Stimulated activated naive CD8-positive, alpha-beta T cell treated with anti-CD3 and anti-CD28 coated beads, Interleukin-15, amount 100 ng/mL, for 72 hours (primary cell): Measurements from ENCODE around the gene TLX1.

Experiments
- ATAC-seq: fragments of 150-1000 bp; cut with Tn5 transposase; 2 replicates; pipeline ENCODE4 v1.10.0; 2021; ENCODE audit warnings: mild to moderate bottlenecking, moderate library complexity
- DNase-seq, 2 donors: peaks; one replicate each; pipeline ENCODE4 v3.0.0; 2021 to 2022
- H3K27ac Mint-ChIP-seq, 2 donors: one replicate each; pipeline ENCODE4 v1.8.0; 2022; ENCODE audit warnings: mild to moderate bottlenecking in 2 of 2, mixed read lengths in 2 of 2, moderate library complexity in 2 of 2
- H3K27me3 Mint-ChIP-seq: one replicate; pipeline ENCODE4 v1.8.0; 2022; ENCODE audit warnings: mixed read lengths
- H3K4me1 Mint-ChIP-seq: one replicate; pipeline ENCODE4 v1.8.0; 2022; ENCODE audit warnings: mild to moderate bottlenecking, mixed read lengths
- H3K4me3 Mint-ChIP-seq, 2 donors: one replicate each; pipeline ENCODE4 v1.8.0; 2022; ENCODE audit warnings: mild to moderate bottlenecking in 2 of 2, mixed read lengths in 2 of 2, moderate library complexity in 1 of 2
- H3K9me3 Mint-ChIP-seq, 2 donors: one replicate each; pipeline ENCODE4 v1.8.0; 2022; ENCODE audit warnings: mixed read lengths in 2 of 2

TLX1 gene

DNA sequence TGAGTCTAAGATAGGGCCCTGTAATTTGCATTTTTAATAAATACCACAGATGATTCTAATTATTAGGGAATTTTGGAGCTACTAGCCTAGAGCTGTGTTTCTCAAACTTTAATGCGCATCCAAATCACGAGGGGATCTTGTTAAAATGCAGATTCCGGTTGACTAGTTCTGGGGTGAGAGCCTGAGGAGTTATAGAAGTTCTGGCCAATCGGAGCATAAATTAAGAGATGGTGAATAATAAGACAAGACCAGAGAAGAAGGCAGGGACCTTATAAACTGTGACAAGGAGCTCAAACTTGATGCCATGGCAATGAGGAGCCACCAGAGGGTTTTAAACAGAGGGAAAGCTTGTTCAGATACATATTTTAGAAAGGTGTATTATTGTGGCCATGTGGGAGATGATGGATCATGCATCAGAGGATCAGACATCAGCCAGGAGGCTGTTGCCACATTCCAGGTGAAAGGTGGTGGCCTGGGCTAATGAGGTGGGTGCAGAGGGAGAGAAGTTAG, 29.7 kb upstream of the TLX1 start:
- no peaks in the 10 kb centered on the region for H3K9me3 Mint-ChIP-seq
- peaks cover 69% of the 10 kb centered on the region for H3K27me3 Mint-ChIP-seq
- no peak overlapping the region for H3K4me3 Mint-ChIP-seq
- DNase-seq (no peak), ATAC-seq (no peak)
- no peak overlapping the region for H3K27ac Mint-ChIP-seq
- no peaks in the 10 kb centered on the region for H3K4me1 Mint-ChIP-seq

DNA sequence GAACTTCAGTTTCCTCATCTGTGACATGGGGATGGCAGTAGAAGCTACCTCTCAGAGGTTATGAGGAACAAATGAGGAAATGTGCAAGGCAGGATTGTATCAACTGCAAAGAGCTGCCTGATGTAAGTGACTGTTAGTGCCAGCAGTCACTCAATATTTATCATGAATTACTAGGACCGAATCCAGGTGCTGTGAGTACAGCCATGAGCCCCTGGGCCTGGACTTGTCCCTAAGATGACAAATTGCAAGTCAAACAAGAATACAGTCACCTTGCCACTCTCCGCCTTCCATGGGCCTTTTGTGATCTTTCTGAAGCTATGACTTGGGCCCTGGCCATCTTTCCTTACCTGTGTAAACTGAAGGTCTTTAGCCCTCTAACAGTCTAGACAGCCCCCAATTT, 27.7 kb upstream of the TLX1 start:
- no peak for ATAC-seq
- no peaks in the 10 kb centered on the region for H3K9me3 Mint-ChIP-seq
- peaks cover 71% of the 10 kb centered on the region for H3K27me3 Mint-ChIP-seq
- no peak for DNase-seq
- no peak overlapping the region for H3K4me3 Mint-ChIP-seq
- no peak overlapping the region for H3K27ac Mint-ChIP-seq
- H3K4me1 Mint-ChIP-seq, result no peaks in the 10 kb centered on the region

DNA sequence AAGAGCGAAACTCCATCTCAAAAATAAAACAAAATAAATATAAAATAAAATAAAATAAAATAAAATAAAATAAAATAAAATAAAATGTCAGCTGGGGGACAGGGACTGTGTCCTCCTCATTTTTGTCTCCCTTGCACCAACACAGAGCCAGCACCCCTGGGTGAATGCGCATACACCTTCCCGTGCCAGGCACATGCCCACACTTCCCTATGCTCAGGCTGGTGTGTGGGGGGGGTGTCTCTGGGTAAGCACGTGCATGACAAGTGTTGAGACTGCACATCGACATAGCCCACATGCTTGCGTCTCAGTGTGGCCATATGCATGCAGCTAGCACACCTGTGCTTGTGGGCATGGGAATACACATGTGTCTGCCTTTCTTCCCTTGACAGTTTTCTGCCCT, 24.7 kb upstream of the TLX1 start:
- DNase-seq (no peak), ATAC-seq (no peak)
- H3K9me3 Mint-ChIP-seq, result no peaks in the 10 kb centered on the region
- peaks cover 59% of the 10 kb centered on the region for H3K27me3 Mint-ChIP-seq
- no peak overlapping the region for H3K27ac Mint-ChIP-seq
- H3K4me3 Mint-ChIP-seq, result no peak overlapping the region
- H3K4me1 Mint-ChIP-seq, result no peaks in the 10 kb centered on the region

DNA sequence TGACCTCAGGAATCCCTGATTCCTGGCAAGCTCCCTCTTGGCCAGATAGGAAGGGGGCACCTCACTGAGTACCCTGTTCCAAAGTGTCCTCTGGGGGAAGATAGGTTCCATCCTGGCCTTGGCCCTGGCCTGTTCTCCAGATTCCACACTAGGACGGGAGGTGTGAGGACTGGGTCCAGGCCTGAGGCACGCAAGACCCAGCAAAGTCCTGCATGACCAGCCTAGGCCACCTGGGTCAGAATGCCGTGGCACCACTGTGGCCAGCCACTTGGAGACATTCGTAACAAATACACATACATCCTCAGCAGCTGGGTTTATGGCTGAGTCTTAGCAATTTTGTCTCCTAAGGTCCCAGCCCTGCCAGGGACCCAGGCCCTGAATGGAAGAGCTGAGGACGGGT, 23.3 kb upstream of the TLX1 start:
- no peaks in the 10 kb centered on the region for H3K9me3 Mint-ChIP-seq
- ATAC-seq (no peak), DNase-seq (no peak)
- H3K27me3 Mint-ChIP-seq, result peaks cover 59% of the 10 kb centered on the region
- H3K27ac Mint-ChIP-seq, result peak overlapping the region in 1 of 2 donors; percentile 59
- H3K4me3 Mint-ChIP-seq, result no peak overlapping the region
- H3K4me1 Mint-ChIP-seq, result no peaks in the 10 kb centered on the region

DNA sequence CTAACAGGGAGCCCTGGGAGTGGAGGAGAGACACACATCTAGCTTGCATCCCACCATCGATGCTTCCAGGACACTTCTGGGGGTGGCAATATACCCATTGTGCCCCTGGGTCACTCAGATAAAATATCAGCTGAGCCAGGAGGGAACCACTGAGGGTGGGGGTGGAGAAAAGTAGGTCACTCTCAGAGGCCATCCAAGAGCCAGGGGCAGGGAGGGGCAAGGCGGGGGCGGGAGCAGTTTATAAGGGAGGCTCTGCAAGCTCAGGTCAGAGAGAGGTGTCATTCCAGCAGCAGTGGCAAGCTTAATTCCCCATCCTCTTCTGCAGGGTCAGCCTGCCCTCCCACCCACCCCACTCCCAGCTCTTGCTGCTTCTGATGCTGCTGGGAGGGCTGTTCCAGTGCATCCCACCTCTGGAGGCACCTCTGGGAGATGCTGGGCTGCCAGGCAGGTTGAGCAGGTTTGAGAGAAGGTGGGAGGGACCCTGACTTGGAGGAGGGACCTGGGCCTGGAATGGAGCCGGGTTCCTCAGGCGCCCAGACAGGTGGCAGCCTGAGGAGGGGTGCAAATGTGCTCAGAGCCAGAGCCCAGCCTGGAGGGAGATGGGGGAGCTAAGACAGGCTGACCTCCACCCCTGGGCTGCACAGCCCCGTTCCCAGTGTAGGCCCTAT, 20.1 kb upstream of the TLX1 start:
- ATAC-seq, result no peak
- H3K4me1 Mint-ChIP-seq, result no peaks in the 10 kb centered on the region
- DNase-seq, result no peak
- H3K27ac Mint-ChIP-seq, result peak overlapping the region in 1 of 2 donors; percentile 63
- H3K9me3 Mint-ChIP-seq, result no peaks in the 10 kb centered on the region
- H3K4me3 Mint-ChIP-seq, result no peak overlapping the region
- peaks cover 78% of the 10 kb centered on the region for H3K27me3 Mint-ChIP-seq

DNA sequence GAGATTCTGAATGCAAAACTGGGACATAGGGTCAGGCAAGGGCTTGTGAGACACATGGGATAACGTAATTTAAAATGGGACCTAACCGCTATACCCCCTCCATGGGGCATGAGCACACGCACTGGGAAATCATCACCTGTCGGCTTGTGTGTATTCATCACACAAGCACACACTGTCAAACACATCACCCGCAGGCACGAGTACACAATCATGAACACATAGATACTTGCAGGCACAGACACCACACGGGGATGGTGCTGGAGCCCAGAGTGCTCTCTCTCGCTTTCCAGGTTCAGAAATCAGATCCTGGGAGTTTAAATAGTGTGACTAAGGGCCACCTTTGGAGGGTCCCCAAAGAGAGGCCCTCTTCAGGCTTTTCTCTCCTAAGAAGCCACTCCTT, 19.6 kb upstream of the TLX1 start:
- H3K27me3 Mint-ChIP-seq, result peaks cover 81% of the 10 kb centered on the region
- no peak for DNase-seq
- no peaks in the 10 kb centered on the region for H3K4me1 Mint-ChIP-seq
- no peaks in the 10 kb centered on the region for H3K9me3 Mint-ChIP-seq
- H3K4me3 Mint-ChIP-seq, result no peak overlapping the region
- no peak for ATAC-seq
- no peak overlapping the region for H3K27ac Mint-ChIP-seq

GRCh38 chr10:101112799-101113594, 18.1 kb upstream of the TLX1 start:
- Mint-ChIP-seq H3K4me1 (no peaks in the 10 kb centered on the region), H3K9me3 (no peaks in the 10 kb centered on the region), H3K27ac (no peak overlapping the region), H3K27me3 (peaks cover 77% of the 10 kb centered on the region), H3K4me3 (no peak overlapping the region)
- DNase-seq (no peak), ATAC-seq (no peak)

DNA sequence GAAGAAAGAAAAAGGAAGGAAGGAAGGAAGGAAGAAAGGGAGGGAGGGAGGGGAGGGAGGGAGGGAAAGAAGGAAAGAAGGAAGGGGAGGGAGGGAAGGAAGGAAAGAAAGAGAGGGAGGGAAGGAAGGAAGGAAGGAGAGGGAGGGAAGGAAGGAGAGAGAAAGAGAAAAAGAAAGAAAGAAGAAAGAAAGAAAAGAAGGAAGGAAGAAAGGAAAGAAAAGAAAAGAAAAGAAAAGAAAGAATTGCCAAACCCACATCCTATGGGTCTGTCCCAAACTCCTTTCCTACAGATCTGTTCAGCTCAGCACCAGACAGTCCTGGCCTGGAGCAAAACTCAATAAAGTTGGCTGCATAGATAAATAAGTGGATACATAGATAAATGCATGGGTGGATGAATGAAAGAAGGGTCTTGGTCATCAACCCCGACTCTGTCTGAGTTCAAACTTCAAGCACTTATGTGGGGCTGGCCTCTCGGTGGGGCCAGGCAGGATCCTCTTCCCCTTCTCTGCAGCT, 17.2 kb upstream of the TLX1 start:
- DNase-seq (no peak), ATAC-seq (no peak)
- Mint-ChIP-seq H3K27ac (no peak overlapping the region), H3K4me1 (no peaks in the 10 kb centered on the region), H3K9me3 (no peaks in the 10 kb centered on the region), H3K27me3 (peaks cover 78% of the 10 kb centered on the region), H3K4me3 (no peak overlapping the region)

DNA sequence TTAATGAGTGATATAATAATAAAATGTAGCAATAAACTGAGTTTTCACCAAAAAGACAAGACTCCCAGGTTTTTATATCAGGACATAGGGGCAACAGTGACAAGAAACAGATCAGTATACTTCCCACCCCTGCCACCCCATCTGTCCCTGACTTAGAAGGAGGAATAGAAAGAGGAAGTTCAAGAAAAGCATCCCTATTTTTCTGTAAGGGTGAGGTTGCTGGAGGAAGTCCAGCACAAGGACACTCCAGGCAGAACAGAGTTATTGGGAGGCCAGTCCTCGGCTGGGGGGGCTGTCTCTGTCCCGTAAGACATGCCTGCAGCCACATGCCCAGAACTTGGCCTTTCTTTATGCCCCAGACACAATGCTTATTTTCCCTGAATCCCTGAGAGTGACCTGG, 16.5 kb upstream of the TLX1 start:
- Mint-ChIP-seq H3K4me3 (no peak overlapping the region), H3K27me3 (peaks cover 84% of the 10 kb centered on the region), H3K9me3 (no peaks in the 10 kb centered on the region), H3K4me1 (no peaks in the 10 kb centered on the region), H3K27ac (no peak overlapping the region)
- ATAC-seq (no peak), DNase-seq (no peak)

- DNase-seq, result no peak
- H3K9me3 Mint-ChIP-seq, result no peaks in the 10 kb centered on the region
- H3K27me3 Mint-ChIP-seq, result peaks cover 90% of the 10 kb centered on the region
- H3K27ac Mint-ChIP-seq, result peak overlapping the region in 1 of 2 donors; percentile 17
- no peak overlapping the region for H3K4me3 Mint-ChIP-seq
- peaks cover 13% of the 10 kb centered on the region for H3K4me1 Mint-ChIP-seq
- no peak for ATAC-seq
These were observed 14.3 kb upstream of the TLX1 start for GRCh38 chr10:101116754-101117153.

DNA sequence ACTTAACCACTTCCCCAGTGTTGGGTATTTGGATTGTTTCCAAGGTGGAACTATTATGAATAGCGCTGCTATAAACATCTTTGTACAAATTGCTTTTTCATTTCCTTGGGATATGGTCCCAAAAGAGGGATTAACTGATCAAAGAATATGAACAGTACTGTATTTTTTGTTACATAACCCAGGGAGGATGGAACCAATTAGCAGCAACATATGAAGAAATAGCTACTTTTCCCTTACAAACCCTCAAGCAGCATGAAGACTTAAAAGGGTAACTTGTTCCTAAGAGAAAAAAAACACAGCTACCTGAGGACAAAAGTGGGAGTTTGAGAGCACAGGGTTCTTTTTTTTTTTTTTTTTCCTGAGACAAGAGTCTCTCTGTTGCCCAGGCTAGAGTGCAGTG, 13.1 kb upstream of the TLX1 start:
- Mint-ChIP-seq H3K4me1 (peaks cover 26% of the 10 kb centered on the region), H3K27ac (no peak overlapping the region), H3K9me3 (no peaks in the 10 kb centered on the region), H3K27me3 (peaks cover 90% of the 10 kb centered on the region), H3K4me3 (no peak overlapping the region)
- no peak for ATAC-seq
- DNase-seq, result no peak

GRCh38 chr10:101120520-101120883, 10.6 kb upstream of the TLX1 start:
- peaks cover 35% of the 10 kb centered on the region for H3K4me1 Mint-ChIP-seq
- peak overlapping the region in 1 of 2 donors; percentile 97 for H3K27ac Mint-ChIP-seq
- no peak for ATAC-seq
- peaks cover 92% of the 10 kb centered on the region for H3K27me3 Mint-ChIP-seq
- no peak for DNase-seq
- peak overlapping the region; percentile 93 to 96 for H3K4me3 Mint-ChIP-seq
- H3K9me3 Mint-ChIP-seq, result no peaks in the 10 kb centered on the region

GRCh38 chr10:101120884-101121653, 10.0 kb upstream of the TLX1 start:
- H3K27me3 Mint-ChIP-seq, result peaks cover 93% of the 10 kb centered on the region
- DNase-seq (peak in 1 of 2 donors; percentile 48), ATAC-seq (peak; percentile 86)
- peaks cover 35% of the 10 kb centered on the region for H3K4me1 Mint-ChIP-seq
- peak overlapping the region; percentile 97 to 98 for H3K27ac Mint-ChIP-seq
- H3K9me3 Mint-ChIP-seq, result no peaks in the 10 kb centered on the region
- peak overlapping the region; percentile 93 to 96 for H3K4me3 Mint-ChIP-seq

GRCh38 chr10:101121654-101122031, 9.5 kb upstream of the TLX1 start:
- Mint-ChIP-seq H3K4me3 (peak overlapping the region; percentile 93 to 96), H3K27me3 (peaks cover 93% of the 10 kb centered on the region), H3K9me3 (no peaks in the 10 kb centered on the region), H3K27ac (no peak overlapping the region), H3K4me1 (peaks cover 35% of the 10 kb centered on the region)
- ATAC-seq (peak; percentile 36), DNase-seq (no peak)

DNA sequence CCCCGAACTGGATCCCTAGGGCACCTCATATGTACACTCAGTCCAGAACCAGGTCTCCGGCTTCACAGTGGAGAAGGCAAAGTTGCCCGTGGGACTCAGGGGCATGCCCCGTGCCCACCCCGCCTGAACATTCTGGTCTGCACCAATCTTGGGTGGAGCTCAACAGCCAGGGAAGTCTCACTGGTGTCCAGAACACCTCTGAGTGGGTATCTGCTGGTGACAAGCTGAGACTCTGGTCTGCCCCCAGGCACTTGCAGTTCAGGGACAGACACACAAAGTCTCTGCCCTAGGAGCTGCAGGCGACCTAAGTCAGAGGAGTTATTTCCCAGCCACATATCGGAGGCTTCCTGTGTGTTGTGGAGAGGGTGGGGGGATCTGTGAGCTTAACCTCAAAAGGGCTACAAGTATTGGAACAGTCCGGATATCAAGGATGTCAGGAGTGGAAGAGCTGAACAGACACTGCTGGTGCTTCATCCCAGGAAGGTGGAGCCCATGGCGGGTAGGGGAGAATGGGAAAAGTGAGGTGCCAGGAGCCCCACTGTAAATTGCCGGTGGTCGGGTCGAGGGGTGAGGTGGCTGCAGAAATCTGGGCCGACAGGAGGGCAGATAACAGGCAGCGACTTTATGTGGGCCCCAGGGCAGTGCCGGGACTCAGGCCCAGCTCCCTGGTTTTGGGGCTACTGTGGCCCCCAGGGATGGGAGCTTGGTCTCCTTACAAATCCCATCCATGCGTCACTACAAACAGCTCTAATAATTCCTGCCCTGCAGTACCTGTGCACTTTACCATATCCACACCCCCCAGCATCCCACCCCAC, 8.6 kb upstream of the TLX1 start:
- H3K27me3 Mint-ChIP-seq, result peaks cover 93% of the 10 kb centered on the region

More for the DNA sequence above, 8.6 kb upstream of the TLX1 start:
- H3K4me1 Mint-ChIP-seq, result peaks cover 35% of the 10 kb centered on the region
- no peaks in the 10 kb centered on the region for H3K9me3 Mint-ChIP-seq
- peak overlapping the region; percentile 6 to 28 for H3K4me3 Mint-ChIP-seq
- H3K27ac Mint-ChIP-seq, result no peak overlapping the region
- no peak for DNase-seq
- ATAC-seq, result no peak
